ENCODE results near the gene DRG1.
"Not testable (repeated sequence)": the region's sequence is repeated elsewhere in the genome, so short reads cannot be mapped to it uniquely, and the experiment has no call there.

The DRG1 gene, protein sequence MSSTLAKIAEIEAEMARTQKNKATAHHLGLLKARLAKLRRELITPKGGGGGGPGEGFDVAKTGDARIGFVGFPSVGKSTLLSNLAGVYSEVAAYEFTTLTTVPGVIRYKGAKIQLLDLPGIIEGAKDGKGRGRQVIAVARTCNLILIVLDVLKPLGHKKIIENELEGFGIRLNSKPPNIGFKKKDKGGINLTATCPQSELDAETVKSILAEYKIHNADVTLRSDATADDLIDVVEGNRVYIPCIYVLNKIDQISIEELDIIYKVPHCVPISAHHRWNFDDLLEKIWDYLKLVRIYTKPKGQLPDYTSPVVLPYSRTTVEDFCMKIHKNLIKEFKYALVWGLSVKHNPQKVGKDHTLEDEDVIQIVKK
- 19.7 to 54.1 (median 37.5) reads per million in 18 experiments for total RNA-seq

GRCh38 chr22:31399211-31400022, at the start of gene DRG1:
Gene DRG1 (plus strand): TSS chr22:31399604. CDS start chr22:31399684, 80 bp downstream.
- DNase-seq, result peak; percentile 95 to 96

- DNase-seq, result no peak
Observed at GRCh38 chr22:31349960-31350359, 49.4 kb upstream of the DRG1 start.

DNA sequence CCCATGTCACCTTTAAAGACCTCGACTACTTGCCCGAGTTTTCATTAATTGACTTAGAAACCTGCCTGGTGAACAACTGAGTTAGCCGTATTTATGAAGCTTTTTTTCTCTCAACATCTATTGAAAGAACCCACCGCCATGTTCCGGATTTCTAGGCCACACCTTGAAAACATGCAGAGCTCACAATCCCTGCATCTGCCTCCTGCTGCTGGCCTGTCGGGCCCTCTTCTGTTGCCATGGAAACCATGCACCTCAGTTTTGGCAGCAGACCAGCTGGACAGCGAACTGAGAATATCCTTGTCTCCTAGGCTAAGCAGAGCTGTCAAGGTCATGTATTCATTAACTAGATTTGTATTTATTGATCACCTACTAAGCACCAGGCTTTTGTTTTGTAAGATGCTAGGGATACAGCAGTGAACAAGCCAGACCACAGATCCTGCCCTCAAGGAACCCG, 49.0 kb upstream of the DRG1 start:
- DNase-seq, result no peak

DNA sequence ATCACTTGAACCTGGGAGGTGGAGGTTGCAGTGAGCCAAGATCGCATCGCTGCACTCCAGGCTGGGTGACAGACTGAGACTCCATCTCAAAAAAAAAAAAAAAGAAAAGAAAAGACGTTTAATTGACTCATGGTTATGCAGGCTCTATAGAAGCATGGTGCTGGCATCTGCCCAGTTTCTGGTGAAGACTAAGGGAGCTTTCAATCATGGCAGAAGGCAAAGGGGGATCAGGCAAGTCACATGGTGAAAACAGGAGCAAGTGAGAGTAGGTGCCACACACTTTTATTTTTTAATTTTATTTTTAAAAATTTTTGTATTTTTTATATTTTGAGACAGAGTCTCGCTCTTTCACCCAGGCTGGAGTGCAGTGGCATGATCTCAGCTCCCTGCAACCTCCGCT, 44.9 kb upstream of the DRG1 start:
- DNase-seq, result no peak

DNA sequence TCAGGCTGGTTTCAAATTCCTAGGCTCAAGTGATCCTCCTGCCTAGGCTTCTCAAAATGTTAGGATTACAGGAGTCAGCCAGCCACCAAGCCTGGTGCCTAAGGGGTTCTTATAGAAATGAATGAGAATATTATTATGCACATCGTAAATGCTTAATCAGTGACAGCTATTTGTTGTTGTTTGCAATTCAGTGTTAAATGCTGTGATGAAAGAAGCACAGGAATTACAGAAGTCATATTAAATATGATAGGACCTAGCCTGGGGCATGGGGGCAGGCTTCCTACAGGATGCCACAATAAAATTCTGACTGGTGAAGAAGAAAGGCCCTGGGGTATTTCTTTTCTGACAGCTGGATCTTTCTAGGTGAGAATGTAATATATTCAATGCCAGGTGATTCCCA, 39.4 kb upstream of the DRG1 start:
- DNase-seq, result no peak

- no peak for DNase-seq
Observed at GRCh38 chr22:31361743-31362142, 37.7 kb upstream of the DRG1 start.

DNA sequence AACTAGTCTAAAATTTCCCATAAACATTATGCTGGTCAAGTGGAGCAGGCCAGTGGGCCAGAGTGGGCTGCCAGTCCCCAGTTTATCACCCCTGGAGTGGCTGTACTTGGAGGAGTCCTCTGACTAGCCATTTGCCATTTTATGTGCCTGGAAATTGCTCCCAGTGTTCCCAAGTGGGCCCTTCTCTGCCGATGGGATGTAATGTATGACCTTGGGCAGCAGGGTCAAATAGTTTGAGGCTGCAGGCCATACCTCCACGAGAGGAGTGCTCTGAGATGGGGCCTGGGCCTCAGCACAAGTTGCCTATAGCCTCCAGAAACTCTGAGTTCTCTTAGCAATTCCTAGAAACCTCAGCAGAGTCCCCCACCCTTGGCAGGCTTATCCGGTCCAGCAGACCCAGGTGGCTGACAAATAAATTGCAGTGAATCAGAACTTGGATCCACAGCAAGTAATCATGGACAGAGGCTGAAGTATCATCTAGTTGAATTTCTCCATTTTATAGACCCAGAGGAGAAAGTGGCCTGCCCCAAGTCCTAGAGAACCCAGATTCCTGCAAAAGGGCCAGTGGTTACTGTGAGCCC, 35.4 kb upstream of the DRG1 start:
- DNase-seq, result no peak

DNA sequence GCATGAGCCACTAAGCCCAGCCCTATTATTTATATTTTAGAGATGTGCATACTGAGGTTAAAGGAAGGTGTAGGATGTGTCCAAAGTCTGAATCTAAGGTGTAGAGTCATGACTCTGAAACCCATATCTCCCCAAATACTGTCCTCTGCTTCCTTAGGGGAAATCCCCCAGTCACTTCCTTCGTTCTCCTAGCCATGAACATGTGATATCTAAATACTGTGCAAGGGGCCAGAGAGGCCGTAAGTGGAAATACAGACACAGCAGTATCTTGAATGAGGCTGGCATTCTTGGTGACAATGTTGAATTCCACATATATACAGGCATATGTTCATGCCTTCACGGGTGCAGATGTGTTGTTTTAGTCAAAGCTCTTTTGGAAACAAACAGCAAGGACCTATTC, 32.0 kb upstream of the DRG1 start:
- peak; percentile 4 to 41 for DNase-seq

GRCh38 chr22:31377612-31378011, 21.8 kb upstream of the DRG1 start:
- no peak for DNase-seq

DNA sequence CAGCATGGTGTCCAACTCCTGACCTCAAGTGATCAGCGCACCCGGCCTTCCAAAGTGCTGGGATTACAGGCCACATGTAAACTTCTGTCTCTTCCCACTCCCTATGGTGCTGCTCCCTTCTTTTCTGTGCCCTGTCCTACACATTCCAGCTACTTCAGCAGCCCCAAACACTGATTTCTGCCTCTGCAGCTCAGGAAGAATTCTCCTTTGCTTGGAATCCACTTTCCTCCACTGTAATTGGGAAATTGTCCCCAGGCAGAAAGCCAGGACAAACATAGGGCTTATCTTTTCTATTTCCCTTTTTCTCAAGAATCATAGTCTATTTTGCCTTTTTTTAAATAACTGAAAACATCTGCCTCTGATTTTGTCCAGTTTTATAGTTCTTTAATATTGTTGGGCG, 21.3 kb upstream of the DRG1 start:
- no peak for DNase-seq

GRCh38 chr22:31378651-31379050, 20.8 kb upstream of the DRG1 start:
- not testable (repeated sequence) for DNase-seq

GRCh38 chr22:31393893-31394292, 5.5 kb upstream of the DRG1 start:
- no peak for DNase-seq

DNA sequence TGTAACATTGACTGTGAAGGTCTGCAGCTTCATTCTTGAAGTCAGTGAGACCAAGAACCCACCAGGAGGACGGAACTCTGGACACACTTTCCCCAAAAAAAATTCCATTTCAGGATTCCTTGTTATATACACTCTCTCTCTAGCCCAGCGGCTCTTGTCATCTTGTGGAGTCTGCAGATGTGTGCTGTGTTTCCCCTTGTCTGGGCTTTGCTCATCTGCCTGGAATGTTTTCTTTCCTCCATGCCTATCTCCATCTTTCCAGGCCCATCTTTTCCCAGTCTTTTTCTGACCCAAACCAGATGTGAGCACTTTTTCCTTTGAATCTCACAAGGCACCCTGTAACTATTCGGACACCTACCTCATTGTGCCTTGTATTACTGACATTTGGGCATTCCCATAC, 5.1 kb upstream of the DRG1 start:
- no peak for DNase-seq

DNA sequence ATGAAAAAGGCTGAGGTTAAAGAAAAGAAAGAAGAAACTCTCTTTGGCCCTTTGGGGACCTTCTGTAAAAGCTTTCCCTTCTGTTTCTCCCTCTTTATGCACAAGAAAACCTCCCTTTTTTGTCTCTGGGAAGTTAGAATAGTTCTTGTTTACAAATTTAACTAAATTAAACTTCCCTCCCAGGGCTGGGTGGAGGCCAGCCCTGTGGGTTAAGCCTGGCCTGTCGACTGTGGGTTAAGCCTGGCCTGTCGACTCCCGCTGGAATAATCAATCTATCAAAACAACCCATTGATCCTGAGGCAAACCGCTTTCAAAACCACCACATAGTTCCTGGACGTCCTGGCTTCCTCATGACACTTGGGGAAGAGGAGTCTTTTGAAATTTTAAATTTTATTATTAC, 1.2 kb upstream of the DRG1 start:
- peak; percentile 11 to 13 for DNase-seq

DNA sequence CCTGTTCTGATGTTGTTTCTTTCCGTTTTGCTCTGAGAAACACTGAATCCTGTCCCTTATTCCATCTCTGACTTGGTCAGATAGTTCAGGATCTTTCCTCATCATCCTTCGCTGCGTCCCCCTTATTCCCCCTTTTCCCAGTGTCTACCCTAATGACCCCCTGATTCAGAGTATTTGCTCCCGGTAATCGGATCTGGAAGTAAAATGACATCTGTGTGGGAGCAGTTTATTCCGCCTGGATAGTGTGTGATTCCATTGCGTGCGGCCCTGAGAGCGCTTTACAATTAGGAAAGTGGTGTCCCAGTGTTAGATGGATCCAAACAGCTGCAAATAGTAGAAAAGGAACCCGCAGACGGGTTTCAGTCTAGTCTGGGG, 606 bp downstream of the DRG1 start:
- DNase-seq, result no peak

DNA sequence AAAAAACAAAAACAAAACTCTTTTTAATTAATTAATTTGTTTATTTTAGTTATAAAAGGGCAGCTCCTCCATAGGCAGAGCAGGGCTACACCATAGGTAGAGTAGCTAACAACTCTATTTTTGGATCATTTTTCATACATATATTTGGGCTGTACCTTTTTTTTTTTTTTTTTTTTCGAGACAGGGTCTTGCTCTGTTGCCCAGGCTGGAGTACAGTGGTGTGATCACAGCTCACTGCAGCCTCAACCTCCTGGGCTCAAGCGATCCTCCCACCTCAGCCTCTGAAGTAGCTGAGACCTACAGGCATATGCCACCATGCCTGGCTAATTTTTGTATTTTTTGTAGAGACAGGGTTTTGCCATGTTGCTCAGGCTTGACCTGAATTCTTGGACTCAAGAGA, 2.9 kb downstream of the DRG1 start:
- DNase-seq, result not testable (repeated sequence)

GRCh38 chr22:31425331-31426050, 26.1 kb downstream of the DRG1 start:
- no peak for DNase-seq

DNA sequence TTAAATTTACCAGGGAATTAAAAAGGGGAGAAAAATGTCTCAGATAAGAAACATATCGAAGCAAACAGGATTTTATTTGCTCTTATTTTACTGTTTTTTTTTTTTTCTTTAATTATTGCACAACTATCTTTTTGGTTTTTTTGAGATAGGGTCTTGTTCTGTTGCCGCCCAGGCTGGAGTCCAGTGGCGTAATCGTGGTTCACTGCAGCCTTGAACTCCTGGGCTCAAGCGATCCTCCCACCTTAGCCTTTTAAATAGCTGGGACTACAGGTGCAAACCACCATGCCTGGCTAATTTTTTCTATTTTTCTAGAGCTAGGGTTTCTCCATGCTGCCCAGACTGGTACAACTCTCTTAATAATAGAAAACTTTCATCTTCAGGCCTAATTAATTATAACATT, 32.5 kb downstream of the DRG1 start:
- no peak for DNase-seq

DNA sequence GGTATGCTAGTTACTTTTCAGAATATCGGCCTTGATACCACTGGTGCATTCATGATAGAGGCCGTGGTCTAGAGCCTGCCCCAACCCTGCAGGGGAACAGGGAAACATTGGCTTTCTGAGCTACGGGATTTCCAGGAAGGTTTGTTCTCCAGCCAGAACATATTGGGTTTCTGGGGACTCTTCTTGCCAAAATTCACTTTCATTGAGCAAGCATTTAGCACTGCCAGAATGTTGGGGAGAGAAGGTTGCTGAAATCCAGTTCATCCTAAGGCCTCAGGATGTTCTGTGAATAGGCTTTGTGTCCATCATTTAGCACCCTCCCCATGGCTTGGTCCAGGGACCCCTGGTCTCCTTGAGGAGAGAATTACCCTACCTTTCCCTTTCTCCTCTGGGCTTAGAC, 36.7 kb downstream of the DRG1 start:
- no peak for DNase-seq

GRCh38 chr22:31439808-31440207, 40.4 kb downstream of the DRG1 start:
- no peak for DNase-seq

- no peak for DNase-seq
Observed at GRCh38 chr22:31440681-31441080, 41.3 kb downstream of the DRG1 start.

DNA sequence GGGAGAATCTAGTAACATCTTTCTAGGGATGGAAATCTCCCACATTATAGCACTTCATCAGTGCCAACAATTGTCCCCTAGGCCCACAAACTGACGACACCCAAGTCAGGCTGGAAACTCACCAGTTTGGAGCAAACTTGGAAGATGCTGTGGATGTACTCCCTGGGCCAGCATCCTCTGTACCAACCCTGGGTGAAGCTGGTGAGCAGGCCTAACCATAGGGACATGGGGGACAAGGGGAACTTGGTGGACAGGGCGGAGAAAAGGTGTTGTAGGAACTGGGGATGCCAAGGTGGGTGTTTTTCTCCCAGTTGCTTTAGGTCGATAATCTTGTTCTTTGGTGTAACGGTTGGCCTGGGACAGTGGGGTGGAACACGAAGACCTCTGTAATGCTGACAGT, 42.2 kb downstream of the DRG1 start:
- no peak for DNase-seq

Data from inflammatory macrophage (primary cell).